Measurements from ENCODE around the gene SRXN1.
"Not testable (repeated sequence)": the region's sequence is repeated elsewhere in the genome, so short reads cannot be mapped to it uniquely, and the experiment has no call there.

Gene SRXN1

DNA sequence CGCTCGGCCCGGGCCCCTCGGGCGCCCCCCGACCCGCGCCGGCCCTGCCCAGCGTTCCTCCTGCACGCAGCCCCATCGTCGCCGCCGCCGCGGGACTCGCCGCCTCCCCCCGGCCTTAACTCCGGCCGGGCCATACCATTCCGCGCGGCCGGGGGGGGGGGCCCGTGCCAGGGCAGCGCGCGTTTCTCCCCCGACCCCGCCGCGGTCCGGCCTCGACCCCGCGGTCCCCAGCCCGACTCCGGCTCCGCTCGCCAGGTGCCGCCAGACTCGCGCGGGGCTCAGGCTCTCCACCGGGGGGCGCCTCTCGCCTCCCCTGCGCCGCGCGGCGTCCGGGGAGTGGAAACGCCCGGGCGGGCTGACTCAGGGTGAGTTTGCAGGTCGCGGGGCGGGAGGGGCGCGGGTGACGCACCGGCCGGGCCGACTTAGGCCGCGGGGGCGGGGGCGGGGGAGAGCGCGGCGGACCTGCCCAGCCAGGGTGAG, at the start of gene SRXN1:
SRXN1 (minus strand) TSS at position 91 of the 480 bp plus-strand sequence; CDS start at position 76, 15 bp downstream.
- DNase-seq = peak; percentile 28 to 93 (median 81)
- intact Hi-C loops (cut with DNase I) = no loop called here

GRCh38 chr20:701401-702129, 48.6 kb upstream of the SRXN1 start:
- no peak for DNase-seq
- intact Hi-C loops (cut with DNase I) = no loop called here

DNA sequence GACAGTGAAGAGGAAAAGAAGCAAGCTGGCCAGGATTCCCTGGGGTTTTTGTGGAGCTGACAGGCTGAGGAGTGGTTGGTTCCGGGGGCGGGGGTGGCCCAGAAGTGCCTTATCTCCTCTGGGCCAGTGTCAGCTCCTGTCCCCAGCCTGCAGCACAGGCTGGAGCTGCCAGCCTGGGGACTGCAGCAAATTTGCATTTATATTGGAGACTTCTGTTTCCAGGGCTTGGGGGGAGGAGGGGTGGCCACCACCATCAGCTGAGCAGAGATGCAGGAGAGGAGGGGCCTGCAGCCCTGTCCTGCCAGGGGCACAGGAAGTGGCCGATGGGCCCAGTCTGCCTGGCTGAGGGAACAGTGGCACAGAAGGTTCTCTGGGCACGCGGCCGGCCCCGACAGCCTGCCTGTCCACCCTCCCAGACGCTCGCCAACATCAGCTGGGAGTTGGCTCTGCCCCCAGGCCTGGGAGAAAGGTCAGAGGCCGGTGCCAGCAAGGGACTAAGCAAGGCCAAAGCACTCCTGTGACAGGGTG, 46.9 kb upstream of the SRXN1 start:
- intact Hi-C loops (cut with DNase I) = no loop called here
- peak; percentile 8 to 82 (median 55) for DNase-seq

GRCh38 chr20:699342-699741, 46.3 kb upstream of the SRXN1 start:
- intact Hi-C loops (cut with DNase I) = no loop called here
- DNase-seq = no peak

DNA sequence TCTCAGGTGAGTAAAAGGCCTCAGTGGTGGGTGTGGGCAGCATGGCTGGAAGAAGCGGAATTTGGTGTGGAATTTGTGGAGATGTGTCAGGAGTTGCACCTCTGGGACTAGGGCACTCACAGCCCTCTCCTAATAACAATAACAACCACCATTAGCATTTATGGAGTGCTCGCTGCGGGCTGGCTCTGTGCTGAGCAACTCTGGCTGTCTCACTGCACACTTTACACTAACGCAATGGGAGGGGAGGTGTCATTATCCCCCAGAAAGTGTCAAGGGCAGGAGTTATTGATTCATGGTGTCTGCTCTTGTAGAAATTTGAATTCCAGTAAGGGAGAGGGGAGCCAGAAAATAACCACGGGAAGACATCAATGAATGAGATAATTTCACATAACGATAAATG, 45.3 kb upstream of the SRXN1 start:
- DNase-seq = no peak
- intact Hi-C loops (cut with DNase I) = no loop called here

DNA sequence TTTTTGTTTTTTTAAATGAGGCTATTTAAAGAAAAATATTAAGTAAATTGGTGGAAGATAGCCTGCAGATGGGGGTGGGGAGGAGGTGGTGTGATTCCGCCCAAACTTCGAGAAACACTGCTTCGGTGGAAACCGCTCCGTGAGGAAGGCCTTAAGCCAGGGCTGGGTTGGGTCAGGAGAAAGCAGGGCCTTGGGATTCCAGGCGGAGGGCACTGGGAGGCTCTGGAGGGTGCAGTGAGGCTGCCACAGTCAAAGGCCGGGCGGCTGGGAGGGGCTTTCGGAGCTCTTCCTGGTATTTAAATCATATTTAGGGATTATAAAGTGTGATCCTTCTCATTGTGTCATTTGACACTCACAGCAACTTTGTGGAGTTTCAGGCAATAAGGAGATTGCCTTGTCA, 44.8 kb upstream of the SRXN1 start:
- no peak for DNase-seq
- intact Hi-C loops (cut with DNase I) = no loop called here

- intact Hi-C loops (cut with DNase I) = no loop called here
- no peak for DNase-seq
Measured at GRCh38 chr20:695165-695866, 42.3 kb upstream of the SRXN1 start.

GRCh38 chr20:694496-694895, 41.5 kb upstream of the SRXN1 start:
- intact Hi-C loops (cut with DNase I) = no loop called here
- DNase-seq = no peak

- intact Hi-C loops (cut with DNase I); DNase-seq: not testable (repeated sequence)
Measured at GRCh38 chr20:693786-694185, 40.8 kb upstream of the SRXN1 start.

GRCh38 chr20:692044-692443, 39.0 kb upstream of the SRXN1 start:
- intact Hi-C loops (cut with DNase I) = no loop called here
- DNase-seq = no peak

DNA sequence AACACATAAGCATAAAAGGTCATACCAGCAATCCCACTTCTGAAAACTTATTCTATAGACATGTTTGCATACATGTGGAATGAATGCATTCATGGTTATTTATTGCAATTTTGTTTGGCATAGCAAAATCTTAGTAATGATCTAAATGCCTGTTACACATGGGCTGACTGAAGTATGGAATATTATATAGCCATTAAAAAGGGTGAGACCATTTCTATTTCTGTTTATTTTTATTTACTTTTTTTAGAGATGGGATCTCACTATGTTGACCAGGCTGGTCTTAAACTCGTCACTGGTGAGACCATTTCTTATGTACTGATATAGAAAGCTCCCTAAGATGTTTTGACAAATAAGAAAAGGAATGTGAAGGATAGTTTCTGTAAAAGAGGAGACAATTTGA, 36.9 kb upstream of the SRXN1 start:
- no peak for DNase-seq
- intact Hi-C loops (cut with DNase I) = no loop called here

GRCh38 chr20:689348-689747, 36.3 kb upstream of the SRXN1 start:
- no peak for DNase-seq
- intact Hi-C loops (cut with DNase I) = no loop called here

DNA sequence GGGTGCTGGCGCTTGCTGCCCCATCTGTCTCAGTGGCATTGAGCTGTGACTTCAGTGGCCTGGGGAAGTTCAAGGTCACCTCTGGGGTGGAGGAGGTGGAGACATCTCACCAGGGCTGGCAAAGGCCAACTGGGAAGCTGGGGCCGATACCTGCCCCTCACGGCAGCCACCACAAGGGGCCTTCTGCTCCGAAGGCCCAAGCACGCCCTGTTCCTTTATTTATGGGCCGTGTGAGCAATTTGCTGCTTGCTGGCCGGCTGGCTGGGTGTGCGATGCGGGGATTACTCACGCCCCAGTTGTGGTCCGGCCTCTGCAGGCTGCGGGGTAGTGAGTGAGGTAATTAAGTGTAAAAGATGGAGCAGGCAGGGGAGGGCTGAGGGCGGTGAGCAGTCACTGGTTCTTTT, 35.8 kb upstream of the SRXN1 start:
- peak in 19 of 42 donors; percentile 19 to 75 (median 36) for DNase-seq
- intact Hi-C loops (cut with DNase I) = no loop called here

DNA sequence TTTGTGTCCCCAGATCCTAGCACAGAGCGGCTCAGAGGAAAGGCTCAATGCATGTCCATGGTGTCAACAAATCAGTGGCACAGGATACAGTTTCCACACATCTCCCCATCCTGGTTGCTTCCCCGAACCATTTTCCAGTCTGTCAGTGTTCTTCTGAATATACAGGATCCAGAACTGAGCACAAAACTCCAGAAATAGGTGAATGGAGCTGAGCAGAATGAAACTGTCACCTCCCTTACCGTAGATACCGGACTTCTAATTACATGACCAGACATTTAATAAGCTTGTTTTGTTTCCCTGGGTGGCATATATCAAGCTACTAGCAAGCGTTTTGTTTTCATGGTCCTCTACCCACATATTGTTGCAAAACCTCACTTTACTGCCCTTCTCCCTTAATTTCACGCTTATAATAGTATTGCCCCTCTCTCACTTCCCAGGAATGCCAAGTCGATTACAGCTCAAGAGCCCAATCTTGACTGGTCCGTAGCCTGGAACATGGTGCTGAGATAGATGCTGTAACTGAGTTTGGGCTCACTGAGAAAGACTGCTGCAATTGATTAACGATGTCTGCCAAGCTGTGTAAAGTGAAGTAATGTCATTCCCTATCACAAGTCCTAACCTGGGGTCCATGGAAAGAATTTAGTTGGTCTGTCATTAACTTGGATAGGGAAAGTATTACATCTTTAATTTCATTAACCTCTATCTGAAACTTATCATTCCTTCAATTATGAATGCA, 34.6 kb upstream of the SRXN1 start:
- DNase-seq = no peak
- intact Hi-C loops (cut with DNase I) = no loop called here

GRCh38 chr20:684676-685319, 31.8 kb upstream of the SRXN1 start:
- intact Hi-C loops (cut with DNase I) = no loop called here
- no peak for DNase-seq

GRCh38 chr20:682123-682522, 29.1 kb upstream of the SRXN1 start:
- DNase-seq = no peak
- intact Hi-C loops (cut with DNase I) = no loop called here

- no peak for DNase-seq
- intact Hi-C loops (cut with DNase I) = no loop called here
Measured at GRCh38 chr20:680638-681187, 27.7 kb upstream of the SRXN1 start.

DNA sequence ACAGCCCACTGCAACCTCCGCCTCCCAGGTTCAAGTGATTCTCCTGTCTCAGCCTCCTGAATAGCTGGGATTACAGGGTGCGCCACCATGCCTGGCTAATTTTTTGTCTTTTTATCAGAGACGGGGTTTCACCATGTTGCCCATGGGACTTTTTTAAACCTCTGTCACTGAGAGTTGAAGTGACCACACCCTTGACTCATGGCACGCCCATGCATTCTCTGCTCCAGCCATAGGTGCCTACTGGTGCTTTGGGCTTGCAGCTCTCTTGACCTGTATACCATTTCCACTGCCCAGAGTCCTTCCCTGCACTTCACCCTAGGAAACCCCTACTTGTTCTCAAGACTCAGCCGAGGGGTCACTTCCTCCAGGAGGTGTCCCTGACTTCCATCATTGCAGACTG, 25.0 kb upstream of the SRXN1 start:
- intact Hi-C loops (cut with DNase I) = no loop called here
- DNase-seq = no peak

- no peak for DNase-seq
- intact Hi-C loops (cut with DNase I) = no loop called here
Measured at GRCh38 chr20:676967-677366, 24.0 kb upstream of the SRXN1 start.

All from head of caudate nucleus (tissue), 42 donors.